ENCODE data around the gene PIH1D2. TPM values are rescaled to one million over a fixed set of nuclear protein-coding genes. Genes with fewer than 3 reads are reported as not detected.
"Not testable (repeated sequence)": the region's sequence is repeated elsewhere in the genome, so short reads cannot be mapped to it uniquely, and the experiment has no call there.

The PIH1D2 gene
- total RNA-seq, 2 donors from 2014 or later, result 1.1 to 13.7 TPM

DNA sequence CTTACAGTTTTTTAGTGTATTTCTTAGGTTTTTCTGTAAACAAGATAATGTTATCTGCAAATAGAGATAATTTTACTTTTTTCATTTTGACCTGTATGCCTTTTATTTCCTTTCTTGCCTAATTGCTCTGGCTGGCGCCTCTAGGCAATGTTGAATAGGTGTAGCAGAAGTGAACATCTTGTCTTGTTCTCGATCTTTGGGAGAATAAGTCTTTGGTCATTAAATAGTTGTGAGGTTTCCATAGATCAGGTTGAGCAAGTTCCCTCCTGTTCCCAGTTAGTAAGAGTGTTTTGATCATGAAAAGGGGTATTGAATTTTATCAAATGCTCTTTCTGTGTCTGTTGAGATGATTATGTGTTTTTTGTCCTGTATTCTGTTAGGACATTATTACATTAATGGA is 24.0 kb downstream of the PIH1D2 start:
- intact Hi-C loops (cut with DNase I), result no loop called here
- WGBS, result 46% methylated on average over 2 of the region's 2 CpGs
- no peak for DNase-seq (ENCODE audit: low spot score)

DNA sequence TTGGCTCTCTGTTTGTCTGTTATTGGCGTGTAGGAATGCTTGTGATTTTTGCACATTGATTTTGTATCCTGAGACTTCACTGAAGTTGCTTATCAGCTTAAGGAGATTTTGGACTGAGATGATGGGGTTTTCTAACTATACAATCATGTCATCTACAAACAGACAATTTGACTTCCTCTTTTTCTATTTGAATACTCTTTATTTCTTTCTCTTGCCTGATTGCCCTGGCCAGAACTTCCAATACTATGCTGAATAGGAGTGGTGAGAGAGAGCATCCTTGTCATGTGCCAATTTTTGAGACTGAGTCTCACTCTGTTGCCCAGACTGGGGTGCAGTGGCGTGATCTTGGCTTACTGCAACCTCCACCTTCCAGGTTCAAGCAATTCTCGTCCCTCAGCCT is 25.6 kb downstream of the PIH1D2 start:
- H3K27ac ChIP-seq; intact Hi-C loops (cut with DNase I); H3K27me3 ChIP-seq (replicated peaks; ENCODE audit: insufficient read depth); H3K4me1 ChIP-seq (replicated peaks); DNase-seq (ENCODE audit: low spot score); H3K9me3 ChIP-seq; H3K36me3 ChIP-seq; H3K4me3 ChIP-seq: not testable (repeated sequence)
- 85% methylated on average over 3 of the region's 3 CpGs for WGBS

More for the DNA sequence above, 24.0 kb downstream of the PIH1D2 start:
- TF ChIP-seq POLR2A (IDR thresholded peaks at IDR 0.05) (no peak), POLR2AphosphoS5 (IDR thresholded peaks at IDR 0.05) (no peak), CTCF (IDR thresholded peaks at IDR 0.05) (no peak)
- Histone ChIP-seq H3K4me1 (replicated peaks) (no peaks in the 10 kb centered on the region), H3K4me3 (no peak overlapping the region), H3K36me3 (peaks cover 0 to 8% of the 10 kb centered on the region in 2 donors), H3K27ac (no peak overlapping the region), H3K27me3 (replicated peaks; ENCODE audit: insufficient read depth) (no peaks in the 10 kb centered on the region), H3K9me3 (no peaks in the 10 kb centered on the region)

GRCh38 chr11:112046647-112047046 is 27.2 kb downstream of the PIH1D2 start:
- H3K9me3 ChIP-seq; H3K27me3 ChIP-seq (replicated peaks; ENCODE audit: insufficient read depth); H3K4me1 ChIP-seq (replicated peaks); H3K4me3 ChIP-seq; intact Hi-C loops (cut with DNase I); H3K27ac ChIP-seq; H3K36me3 ChIP-seq; DNase-seq (ENCODE audit: low spot score): not testable (repeated sequence)
- WGBS, result 96% methylated on average over 2 of the region's 2 CpGs

GRCh38 chr11:112044961-112045360 is 28.9 kb downstream of the PIH1D2 start:
- TF ChIP-seq CTCF (IDR thresholded peaks at IDR 0.05) (no peak), POLR2A (IDR thresholded peaks at IDR 0.05) (no peak)
- no peak for DNase-seq (ENCODE audit: low spot score)
- intact Hi-C loops (cut with DNase I), result no loop called here
- Histone ChIP-seq H3K9me3 (no peaks in the 10 kb centered on the region), H3K27me3 (replicated peaks; ENCODE audit: insufficient read depth) (no peaks in the 10 kb centered on the region), H3K27ac (no peak overlapping the region), H3K4me1 (replicated peaks) (no peaks in the 10 kb centered on the region), H3K36me3 (no peaks in the 10 kb centered on the region), H3K4me3 (no peak overlapping the region)
- WGBS, result 95% methylated on average over 4 of the region's 4 CpGs

DNA sequence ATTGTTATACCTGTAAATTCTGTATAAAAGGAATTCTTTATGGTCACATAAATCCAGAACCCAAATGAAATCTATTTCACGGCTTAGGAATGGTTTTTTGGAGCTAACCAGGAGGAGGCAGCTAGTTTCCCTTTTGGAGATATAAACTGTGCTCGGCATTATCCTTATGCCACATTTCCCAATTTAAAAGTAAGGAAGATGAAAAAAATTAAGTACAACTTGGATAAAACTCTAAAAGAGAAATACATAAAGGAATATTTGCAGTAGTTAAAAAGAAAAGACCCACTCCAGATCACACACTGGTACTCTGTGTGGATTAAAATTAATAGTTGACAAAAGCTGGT is 30.9 kb downstream of the PIH1D2 start:
- no peaks in the 10 kb centered on the region for H3K36me3 ChIP-seq
- intact Hi-C loops (cut with DNase I), result no loop called here
- WGBS, result 81% methylated on average over 2 of the region's 2 CpGs

More for the DNA sequence above, 30.9 kb downstream of the PIH1D2 start:
- no peaks in the 10 kb centered on the region for H3K27me3 ChIP-seq (replicated peaks; ENCODE audit: insufficient read depth)
- DNase-seq (ENCODE audit: low spot score), result no peak
- no peak overlapping the region for H3K4me3 ChIP-seq
- no peak overlapping the region for H3K27ac ChIP-seq
- no peaks in the 10 kb centered on the region for H3K9me3 ChIP-seq
- no peak for TF ChIP-seq POLR2AphosphoS5 (IDR thresholded peaks at IDR 0.05)
- TF ChIP-seq CTCF (IDR thresholded peaks at IDR 0.05), result no peak
- no peak for TF ChIP-seq POLR2A (IDR thresholded peaks at IDR 0.05)
- no peaks in the 10 kb centered on the region for H3K4me1 ChIP-seq (replicated peaks)

Measured in prostate gland (tissue), 2 donors.